ENCODE measurements around the gene LEMD2.

LEMD2 gene

DNA sequence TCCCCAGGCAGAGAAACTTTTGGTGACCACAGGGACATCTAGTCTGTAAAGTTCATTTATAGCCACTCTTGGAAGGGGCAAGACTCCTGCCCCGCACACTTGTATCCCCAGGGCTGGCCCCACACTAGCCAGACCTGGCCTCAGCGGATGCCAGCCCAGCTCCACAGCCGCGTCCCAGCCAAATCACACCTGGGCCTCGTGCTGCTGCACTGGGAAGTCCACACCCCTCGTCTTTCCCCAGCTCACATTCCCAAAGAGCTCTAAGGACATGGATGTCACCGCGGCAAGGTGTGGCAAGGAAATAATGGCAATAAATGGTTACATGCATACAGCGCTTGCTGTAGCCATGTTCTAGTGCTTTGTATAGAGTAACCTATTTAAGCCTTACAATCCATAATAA is 50.8 kb downstream of the LEMD2 start:
- DNase-seq (ENCODE audit: low read depth) = no peak

DNA sequence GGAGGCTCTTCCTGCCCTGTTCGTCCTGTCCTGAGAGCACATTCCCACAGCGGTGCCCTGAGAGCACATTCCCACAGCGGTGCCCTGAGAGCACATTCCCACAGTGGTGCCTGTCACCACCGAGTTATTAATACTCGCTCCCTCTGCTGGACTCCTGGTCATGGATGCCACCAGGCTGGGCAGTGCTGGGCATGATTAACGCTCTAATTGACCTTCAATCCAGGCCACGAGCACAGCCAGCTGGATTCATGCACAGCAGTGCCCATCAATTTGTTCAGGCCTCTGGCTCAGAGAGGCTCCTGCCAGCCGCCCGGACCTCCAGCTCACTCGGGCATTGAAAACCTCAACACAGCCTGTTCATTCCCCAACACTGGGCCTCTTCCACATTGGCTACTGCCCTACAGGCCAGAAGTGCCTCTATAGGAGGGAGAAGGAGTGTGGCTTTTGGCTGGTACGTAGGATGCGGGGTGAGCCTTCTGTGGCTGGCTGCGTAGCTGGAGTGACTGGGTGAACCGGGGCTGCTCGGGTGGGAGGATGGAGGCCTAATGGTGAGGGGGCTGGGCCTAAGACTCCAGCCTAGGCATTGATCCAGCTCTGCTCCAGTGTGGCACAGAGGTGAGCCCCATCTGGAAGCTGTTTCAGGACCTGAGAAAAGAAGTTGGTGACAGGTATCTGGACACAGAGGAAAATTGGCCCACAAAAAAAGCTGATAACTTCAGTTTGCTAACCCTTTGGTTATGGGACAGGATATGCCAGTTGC is 51.5 kb downstream of the LEMD2 start:
- DNase-seq (ENCODE audit: low read depth) = no peak

DNA sequence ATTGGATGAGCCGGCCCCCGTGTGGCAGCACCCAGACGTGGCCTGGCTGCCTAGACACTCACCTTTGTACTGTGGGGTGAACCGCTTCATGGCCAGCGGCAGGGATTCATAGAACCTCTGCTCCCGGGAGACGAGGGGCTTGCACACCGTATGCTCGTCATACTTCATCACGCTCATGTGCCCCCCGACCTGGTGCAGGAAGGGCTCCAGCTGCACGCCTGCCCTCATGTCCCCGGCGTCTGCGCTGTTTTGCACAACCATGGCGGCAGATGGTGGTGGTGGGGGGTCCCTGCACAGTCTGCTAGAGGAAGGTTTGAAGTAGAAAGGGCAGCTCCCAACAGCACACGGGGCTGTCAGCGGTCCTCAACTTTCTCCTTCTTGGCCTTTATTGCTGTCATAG is 53.7 kb downstream of the LEMD2 start:
- DNase-seq (ENCODE audit: low read depth) = no peak

DNA sequence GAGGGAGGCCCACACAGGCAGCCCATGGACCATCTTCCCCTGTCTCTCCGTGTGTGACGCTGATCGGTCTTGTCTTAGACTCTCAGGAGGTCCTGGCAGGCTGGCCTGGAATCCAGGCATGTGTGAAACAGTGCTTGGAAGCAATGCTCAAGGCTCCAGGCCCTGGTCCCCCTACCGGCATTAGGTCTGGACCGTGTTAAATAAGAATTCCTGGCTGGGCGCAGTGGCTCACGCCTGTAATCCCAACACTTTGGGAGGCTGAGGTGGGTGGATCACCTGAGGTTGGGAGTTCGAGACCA is 55.3 kb downstream of the LEMD2 start:
- no peak for DNase-seq (ENCODE audit: low read depth)

DNA sequence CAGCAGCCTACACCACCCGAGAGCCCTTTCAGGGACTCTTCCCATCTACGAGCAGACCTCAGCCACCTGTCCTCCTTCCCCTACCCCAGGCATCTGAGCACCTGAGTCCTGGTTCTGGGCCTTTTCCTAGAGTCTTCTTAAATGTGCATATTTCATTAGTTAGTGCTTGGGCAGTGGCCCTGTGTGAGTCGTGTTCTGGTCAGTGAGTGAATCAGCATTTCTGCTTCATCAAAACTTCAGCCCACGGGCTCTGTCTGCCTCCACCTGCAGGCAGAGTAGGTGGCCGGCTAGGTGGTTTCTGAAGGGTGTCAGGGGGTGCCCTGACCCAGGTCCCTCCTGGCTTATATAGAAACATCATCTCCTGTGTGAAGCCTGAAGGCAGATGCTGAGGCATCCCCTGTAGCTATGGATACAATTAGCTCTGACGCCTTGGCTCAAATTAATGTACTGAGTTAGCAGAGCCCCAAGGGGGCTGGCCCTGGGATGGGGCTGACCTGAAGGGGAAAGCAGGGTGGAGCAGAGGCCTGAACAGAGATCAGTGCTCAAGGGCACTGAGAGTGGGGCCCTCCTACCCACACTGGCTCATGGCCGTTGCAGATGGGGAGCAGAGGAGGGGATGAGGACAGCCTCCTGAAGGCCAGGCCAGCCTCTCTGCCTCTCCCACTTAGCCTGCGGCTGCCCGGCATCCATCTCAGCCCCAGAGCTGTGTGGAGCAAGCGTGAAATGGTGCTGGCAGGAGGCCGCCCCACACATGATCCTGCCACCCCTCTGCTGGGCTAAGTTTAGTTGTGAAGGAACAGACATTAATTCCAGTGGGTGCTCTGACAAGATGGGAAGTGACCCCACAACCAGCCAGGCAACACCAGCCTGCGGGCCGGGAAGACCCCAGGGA is 55.9 kb downstream of the LEMD2 start:
- no peak for DNase-seq (ENCODE audit: low read depth)

DNA sequence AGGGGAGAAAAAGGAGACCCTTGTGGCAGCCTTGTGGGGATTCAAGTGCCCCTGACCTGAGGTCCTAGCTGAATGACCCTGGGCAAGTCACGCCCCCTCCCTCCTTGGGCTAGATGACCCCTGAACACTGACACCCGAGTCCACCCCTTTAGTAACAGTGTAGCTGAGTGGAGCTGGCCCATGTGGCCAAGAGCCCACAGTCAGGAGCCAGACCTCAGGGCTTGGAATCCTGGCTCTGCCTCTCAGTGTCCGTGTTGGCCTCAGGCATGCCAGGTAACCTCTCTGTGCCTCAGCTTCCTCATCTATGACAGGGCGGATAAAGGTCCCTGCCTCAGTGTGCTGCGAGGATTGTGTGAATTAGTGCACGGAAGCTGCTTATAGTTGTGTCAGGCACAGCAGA is 56.5 kb downstream of the LEMD2 start:
- DNase-seq (ENCODE audit: low read depth) = no peak

DNA sequence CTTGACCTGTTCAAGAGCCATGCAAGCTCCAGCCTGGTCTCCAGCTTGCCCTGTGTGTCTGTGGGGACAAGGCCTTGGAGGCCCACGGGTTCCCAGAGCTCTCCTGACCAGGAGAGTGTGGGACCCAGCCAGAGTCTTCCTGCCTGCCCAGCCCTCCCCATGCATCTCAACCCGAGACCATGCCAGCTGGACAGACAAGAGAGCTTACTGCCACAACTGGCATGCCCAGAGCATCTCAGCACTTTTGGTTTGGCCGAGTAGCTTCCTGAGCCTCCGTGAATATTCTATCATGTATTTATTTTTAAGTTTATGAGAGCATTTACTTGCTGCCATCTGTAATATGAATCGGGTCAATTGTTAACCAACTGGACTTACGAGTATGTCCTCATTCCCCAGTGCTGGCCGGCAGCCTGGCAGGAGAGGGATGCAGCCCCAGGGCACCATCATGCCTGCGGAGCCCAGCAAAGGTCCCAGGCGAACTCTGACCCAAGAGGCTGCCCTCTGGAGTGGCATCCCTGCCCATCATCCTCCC is 57.1 kb downstream of the LEMD2 start:
- DNase-seq (ENCODE audit: low read depth) = no peak

DNA sequence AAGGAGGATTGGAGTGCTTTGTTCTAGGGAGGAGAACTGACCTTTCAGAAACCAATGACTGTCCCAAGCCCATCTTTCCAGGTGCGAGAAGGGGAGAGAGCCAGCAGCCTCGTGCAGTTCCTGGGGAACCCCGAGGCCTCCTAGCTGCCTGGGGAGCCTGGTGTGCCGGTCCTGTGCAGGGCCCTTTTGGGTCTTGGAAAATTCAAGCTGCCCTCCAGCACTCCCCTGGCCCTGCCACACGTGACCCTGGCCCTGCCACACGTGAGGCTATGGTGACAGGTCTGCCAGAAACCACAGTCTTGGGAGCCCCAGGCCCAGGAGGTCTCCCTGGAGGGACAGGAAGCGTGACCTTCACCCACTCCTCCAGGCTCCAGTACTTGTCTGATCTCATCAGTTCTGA is 57.9 kb downstream of the LEMD2 start:
- DNase-seq (ENCODE audit: low read depth) = no peak

DNA sequence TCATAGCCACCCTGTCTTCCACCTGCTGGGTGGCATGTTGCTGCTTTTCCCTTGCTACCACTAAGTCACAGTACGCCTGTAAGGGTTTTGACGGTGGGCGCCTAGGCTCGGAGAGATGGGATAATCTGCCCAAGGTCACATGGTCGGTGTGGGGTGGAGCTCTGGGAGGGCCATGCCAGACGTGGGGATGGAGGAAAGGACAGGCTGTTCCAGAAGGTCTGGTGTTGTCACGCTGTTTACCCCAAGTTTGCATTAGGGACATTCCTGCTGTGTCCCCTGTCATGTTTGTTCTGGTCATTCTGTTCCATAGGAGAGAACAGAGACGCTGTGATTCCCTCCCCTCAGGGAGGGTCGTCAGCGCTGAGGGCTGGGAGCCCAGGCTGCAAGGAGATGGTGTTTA is 58.3 kb downstream of the LEMD2 start:
- DNase-seq (ENCODE audit: low read depth) = no peak

DNA sequence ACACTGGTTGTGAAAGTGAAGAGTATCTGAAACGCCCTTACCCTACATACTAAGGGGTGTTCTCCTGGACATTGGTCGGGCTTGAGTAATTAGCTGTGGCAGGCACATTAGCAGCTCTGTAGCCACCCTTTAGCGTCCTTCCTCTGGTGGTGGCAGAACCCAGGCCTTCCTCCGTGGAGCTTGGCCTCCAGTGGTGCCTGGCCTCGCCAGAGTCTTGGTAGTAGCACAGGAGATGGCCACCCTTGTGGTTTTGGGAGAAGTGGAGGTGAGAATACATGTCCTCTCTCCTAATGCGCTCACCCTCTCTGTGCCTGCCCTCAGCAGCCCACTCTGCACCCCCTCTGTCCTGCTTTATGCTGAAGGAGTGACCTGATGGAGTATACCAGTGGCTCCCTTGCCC is 59.9 kb downstream of the LEMD2 start:
- no peak for DNase-seq (ENCODE audit: low read depth)

DNA sequence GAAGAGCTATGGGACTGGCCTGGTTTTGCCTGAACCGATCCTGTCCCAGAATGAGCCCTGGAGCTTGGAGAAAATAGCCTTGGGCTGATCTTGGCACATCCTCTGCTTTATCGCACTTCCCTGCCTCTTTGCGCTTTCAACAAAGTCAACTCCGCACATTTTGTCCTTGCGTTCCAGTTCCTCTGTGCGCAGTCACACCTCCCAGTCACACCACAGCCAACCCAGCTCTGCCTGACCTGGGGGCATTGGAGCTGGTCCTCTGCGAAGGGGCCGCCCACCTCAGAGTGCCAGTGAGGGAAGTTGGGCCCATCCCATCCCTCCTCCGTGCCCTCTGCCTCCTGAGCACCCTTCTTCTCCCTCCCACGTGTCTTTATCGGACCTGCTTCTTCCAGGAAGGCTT is 60.5 kb downstream of the LEMD2 start:
- no peak for DNase-seq (ENCODE audit: low read depth)

DNA sequence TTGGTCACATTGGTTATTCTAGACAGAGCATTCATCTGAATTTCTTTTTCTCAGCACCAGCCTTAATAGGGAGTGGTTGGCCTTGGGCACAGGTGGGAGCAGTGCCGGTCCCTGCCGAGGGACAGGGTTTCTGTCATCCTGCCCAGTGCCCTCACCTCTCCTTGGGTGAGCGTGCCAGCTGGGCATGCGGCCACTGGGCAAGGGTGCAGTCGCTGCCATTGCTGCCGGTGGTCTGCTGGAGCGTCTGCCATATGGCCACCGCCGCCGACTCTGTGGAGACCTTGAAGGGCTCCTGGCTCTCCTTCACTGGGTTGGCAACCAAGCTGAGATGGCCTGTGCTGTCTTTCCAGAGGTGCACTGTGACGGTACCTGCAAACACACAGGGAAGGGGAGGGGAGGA is 61.0 kb downstream of the LEMD2 start:
- no peak for DNase-seq (ENCODE audit: low read depth)

DNA sequence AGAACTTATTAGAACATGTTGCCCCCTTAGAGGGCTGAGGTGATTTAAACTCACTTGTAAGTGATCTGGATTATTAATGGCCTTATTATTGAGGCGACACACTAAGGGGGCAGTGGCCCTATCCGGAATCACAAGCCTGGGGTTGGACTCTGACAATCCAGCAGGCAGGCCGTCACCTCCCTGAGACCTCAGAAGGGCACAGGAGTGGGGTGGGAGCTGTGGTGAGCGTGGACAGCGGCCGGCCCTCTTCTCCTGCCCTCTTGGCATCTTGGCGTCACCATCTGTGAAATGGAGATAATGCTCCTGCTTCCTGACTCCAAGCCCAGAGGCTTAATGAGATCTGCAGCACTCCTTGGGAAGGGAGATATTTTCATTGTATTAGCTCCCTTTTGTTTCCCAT is 61.8 kb downstream of the LEMD2 start:
- no peak for DNase-seq (ENCODE audit: low read depth)

DNA sequence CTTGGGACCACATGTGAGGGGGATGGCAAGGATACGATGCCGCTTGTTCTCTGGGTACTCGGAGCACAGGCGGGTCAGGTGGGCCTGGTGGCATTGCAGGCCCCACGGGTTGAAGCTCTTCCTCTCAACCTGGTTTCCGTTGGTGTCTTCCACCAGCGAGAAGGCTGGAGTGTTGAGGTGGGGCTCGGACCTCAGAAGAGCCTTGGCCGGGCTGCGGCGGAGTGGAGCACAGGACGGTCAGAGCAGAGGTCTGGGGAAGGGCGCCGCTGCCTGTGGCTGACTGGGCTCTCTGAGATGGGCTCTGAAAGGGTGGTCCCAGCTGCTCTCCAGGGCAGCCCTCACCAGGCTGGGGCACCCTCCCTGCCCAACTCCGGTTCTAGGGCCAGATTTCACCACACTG is 62.2 kb downstream of the LEMD2 start:
- DNase-seq (ENCODE audit: low read depth) = no peak

DNA sequence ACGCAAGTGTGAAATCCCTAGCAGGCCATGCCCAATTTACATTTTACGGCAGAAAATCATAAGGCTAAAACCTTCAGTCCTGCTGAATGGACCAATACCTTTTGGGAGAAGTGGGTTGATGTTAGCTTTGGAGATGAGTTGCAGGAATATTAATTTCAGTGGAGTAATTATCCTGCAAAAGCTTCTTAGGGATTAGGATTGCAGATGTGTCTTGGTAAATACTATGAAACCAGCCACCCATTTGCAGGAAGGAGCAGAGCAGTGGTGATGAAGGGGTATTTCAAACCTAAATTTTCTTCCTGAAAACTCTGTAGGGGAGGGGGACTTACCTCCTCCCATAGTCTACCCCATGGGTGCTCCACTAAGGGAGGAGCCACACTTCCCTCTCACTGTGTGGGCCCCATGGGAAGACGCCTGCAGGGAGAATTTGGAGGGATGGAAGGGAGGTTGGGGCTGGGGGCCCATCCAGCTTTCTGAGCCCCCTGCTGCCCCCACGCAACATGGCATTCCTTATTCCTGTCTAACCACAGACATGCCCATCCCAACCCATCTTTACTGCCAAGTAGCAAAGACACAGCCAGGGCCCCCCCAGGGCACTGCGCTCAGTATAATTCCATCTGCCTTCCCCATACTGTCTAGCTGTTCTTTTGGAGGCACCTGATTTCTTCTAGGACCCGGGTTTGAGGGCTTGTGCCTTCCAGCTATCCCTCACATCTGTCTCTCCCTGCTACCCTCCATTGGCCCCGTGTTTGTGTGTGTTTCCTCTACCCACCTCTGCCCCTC is 62.8 kb downstream of the LEMD2 start:
- DNase-seq (ENCODE audit: low read depth) = no peak

DNA sequence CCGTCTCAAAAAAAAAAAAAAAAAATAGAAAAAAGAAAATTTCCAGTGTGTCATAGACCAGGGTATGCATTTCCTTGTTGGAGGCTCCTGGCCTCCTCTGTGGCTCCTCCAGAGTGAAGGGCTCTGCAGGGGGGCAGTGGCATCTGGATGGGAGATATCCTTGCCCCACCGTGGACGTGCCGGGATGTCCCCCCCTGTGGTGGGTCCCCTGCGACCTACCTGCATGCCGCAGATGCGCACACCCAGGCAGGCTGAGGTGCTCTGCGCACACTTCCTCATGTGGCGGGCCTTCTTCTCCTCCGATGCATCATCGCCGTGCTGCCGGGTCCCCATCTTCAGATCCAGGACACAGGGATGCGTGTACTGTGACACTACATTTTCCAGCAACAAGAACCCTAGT is 63.7 kb downstream of the LEMD2 start:
- DNase-seq (ENCODE audit: low read depth) = no peak

DNA sequence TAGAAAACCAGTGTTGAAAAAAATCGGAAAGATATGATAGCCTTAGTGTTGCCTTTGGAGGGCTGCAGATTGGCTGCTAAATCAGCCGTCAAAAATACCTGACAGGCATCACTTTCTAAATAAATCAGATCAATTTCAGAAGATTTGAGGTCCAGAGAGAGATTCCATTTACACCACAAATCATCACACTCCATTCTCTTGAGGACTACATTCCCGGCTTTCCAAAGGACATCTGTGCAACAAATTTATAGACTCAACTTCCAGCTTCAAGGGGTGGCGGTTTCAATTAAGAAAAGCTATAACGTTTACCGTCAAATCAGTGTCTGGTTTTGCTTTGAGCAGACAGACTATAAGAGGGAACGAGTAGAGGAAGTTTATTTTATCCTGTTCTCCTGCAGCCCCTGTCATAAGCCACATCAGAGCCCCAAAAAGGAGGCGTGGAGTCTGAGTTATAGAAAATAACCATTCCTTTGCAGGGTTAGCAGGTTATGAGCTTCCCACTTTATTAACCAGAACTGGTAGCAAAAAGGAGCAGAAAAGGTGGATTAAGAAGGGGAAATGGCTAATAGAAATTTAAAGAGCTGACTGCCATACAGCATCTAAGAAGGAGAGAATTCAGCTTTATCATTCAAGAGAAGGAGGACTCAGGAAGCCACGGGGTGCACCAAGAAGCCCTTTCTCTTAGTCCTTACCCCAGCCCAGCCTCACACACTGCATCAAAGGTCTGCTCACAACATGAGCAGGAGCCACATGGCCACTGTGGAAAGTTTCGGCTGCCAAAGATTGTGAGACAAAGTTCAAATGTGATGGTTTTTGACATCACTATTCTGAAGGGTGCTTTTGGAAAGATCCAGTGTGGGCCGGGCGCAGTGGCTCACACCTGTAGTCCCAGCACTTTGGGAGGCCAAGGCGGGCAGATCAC is 64.6 kb downstream of the LEMD2 start:
- no peak for DNase-seq (ENCODE audit: low read depth)

DNA sequence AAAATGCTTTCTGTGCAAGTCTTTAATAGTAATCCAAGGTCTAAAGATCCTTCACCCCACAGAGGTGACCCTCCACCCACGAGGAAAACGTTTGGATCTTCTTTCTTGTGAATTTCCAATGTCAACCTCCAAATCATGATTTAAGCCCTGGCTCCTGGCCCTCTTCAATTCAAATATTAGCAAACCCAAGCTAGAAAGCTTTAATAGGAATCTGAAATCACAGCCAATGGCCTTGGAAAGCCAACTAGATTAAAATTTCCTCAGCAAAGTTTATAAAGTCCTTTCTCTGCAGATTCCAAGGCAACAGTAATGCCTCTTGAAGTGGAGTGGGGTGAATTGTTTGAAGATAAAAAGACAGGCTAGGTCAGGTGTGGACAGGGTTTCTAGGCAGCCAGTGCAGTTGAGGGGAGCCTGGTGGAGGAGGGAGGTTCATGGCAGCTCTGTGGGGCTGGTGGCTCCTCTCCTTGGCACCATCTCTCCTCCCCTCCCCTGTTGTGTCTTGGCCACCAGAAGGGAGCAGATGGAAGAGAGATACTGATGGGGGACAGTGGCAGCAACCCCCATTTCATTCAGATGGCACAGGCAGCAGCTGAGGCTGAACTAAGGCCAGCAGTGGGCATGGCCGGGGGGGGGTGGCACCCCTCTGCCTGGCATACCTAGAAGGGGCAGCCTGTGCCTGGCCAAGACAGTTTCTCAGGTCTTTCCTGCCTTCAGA is 65.4 kb downstream of the LEMD2 start:
- DNase-seq (ENCODE audit: low read depth) = no peak

DNA sequence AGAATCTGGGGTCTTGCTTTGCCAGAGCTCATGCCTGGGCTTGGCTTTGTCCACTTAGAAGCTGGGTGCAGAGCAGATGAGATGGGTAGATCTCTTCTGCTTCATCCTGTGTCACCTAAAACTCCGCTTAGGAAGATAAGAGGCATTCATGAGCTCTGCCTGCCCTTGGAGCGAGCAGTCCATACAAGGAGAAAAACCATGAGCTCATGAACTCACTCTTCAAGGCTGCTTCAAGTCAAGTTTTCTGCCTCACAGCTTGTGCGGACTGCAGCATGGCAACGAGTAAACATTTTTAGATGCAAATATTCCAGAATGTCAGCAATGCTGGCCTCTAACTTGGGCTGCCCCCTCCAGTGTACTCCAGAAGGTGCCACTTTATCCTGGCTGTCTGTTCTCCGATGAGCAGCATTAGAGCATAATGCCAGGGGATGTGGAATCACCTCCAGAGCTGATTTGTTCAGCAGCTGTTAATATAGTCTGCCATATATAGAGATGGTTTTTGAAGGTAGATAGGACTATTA is 66.8 kb downstream of the LEMD2 start:
- DNase-seq (ENCODE audit: low read depth) = no peak

DNA sequence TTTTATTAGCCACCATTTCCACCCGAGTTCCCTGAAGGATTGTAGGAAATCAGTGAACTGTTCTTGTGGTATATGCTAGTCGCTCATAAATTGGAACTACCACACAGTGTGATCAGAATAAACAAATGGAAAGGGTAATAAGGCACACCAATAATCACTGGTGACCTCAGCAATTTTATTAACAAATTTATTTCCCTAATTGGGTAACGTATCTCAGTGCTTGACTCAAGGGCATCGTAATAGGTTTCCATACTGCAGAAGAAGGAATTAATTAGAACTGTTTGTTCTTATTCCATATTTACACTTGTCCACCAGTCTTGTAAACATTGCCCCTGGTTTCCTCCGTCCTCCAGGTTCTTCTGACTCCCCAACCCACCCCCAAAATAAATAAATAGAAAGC is 67.4 kb downstream of the LEMD2 start:
- no peak for DNase-seq (ENCODE audit: low read depth)
